GM18858 (cell line): ENCODE measurements around the gene RSRC2.

Experiments
- ATAC-seq: cut with Tn5 transposase; IDR thresholded peaks from one replicate; pipeline ENCODE4 v1.9.1; 2021; ENCODE audit not compliant: unreplicated experiment

The RSRC2 gene

GRCh38 chr12:122454250-122454721, 72.5 kb downstream of the RSRC2 start:
- ATAC-seq: no peak
